Naive thymus-derived CD8-positive, alpha-beta T cell (primary cell): Measurements from ENCODE around the gene COG8. TPM values are rescaled to one million over a fixed set of nuclear protein-coding genes. Genes with fewer than 3 reads are reported as not detected.

Experiments
- ATAC-seq, 2 donors: fragments of 150-1000 bp; cut with Tn5 transposase in 1 of 2; sonication (Bioruptor Pico), chemical (Tn5 transposase) in 1 of 2; 1 replicate in 1 of 2; 2 replicates in 1 of 2; pipeline ENCODE4 v1.10.0; 2021; ENCODE audit warnings: mild to moderate bottlenecking in 2 of 2, moderate library complexity in 2 of 2
- POLR2A ChIA-PET: fragments of 350-600 bp; sonication (Branson Sonifier 250); formaldehyde crosslinking; loops from one replicate; lab custom pipeline; 2021; ENCODE audit warnings: antibody characterized with exemption; lab: Charles Lee
- DNase-seq, 10 donors: peaks; one replicate each; pipeline versions ENCODE4 v3.0.0 to v3.0.0-alpha.2; 2020 to 2022
- H3K27ac Mint-ChIP-seq, 10 donors: one replicate each; pipeline ENCODE4 v1.8.0; 2020 to 2022; ENCODE audit warnings: mild to moderate bottlenecking in 10 of 10, mixed read lengths in 10 of 10, moderate library complexity in 4 of 10, inconsistent platforms in 1 of 10
- H3K27me3 Mint-ChIP-seq, 5 donors: one replicate each; pipeline ENCODE4 v1.8.0; 2021 to 2022; ENCODE audit warnings: mixed read lengths in 5 of 5
- H3K36me3 Mint-ChIP-seq, 3 donors: one replicate each; pipeline ENCODE4 v1.8.0; 2020 to 2022; ENCODE audit warnings: mixed read lengths in 3 of 3, mild to moderate bottlenecking in 2 of 3, inconsistent platforms in 1 of 3
- H3K4me1 Mint-ChIP-seq, 4 donors: one replicate each; pipeline ENCODE4 v1.8.0; 2021 to 2022; ENCODE audit warnings: mixed read lengths in 4 of 4
- H3K4me3 Mint-ChIP-seq, 10 donors: one replicate each; pipeline ENCODE4 v1.8.0; 2020 to 2022; ENCODE audit warnings: mild to moderate bottlenecking in 10 of 10, mixed read lengths in 10 of 10, moderate library complexity in 6 of 10, inconsistent platforms in 1 of 10
- H3K9me3 Mint-ChIP-seq, 9 donors: one replicate each; pipeline ENCODE4 v1.8.0; 2020 to 2022; ENCODE audit warnings: mixed read lengths in 9 of 9, mild to moderate bottlenecking in 3 of 9, inconsistent platforms in 1 of 9, moderate library complexity in 1 of 9
- polyA plus RNA-seq, 3 donors: library from polyadenylated mRNA; unstranded; fragments of 300-500 nt; fragmentation: Illumina TruSeq; gene quantifications; one replicate each; pipeline ENCODE4 v1.2.3, GENCODE V29; 2021
- total RNA-seq, 8 experiments: library from RNA in 2 of 8; stranded (reverse) in 2 of 8; gene quantifications; one replicate each; pipeline ENCODE4 v1.2.3 and lab custom pipeline; 2021 to 2026

COG8 gene
- total and polyA plus RNA-seq, 5 experiments from 2014 or later: 33.6 to 65.5 (median 42.0) TPM

GRCh38 chr16:69325784-69326171, 13.6 kb downstream of the COG8 start:
- peak overlapping the region in 6 of 10 donors; percentile 12 to 34 (median 26) for H3K4me3 Mint-ChIP-seq
- ATAC-seq: no peak
- H3K27me3 Mint-ChIP-seq: no peaks in the 10 kb centered on the region
- POLR2A ChIA-PET: interaction anchor here (0.8 to 5.8 kb wide), 4 partner anchors 9 to 15 kb away, joined by 4 to 31 read pairs (median 4); no protein-coding TSS in a partner anchor
- no peak for DNase-seq
- H3K4me1 Mint-ChIP-seq: peaks cover 13 to 56% (median 48%) of the 10 kb centered on the region in 4 donors
- H3K36me3 Mint-ChIP-seq: peaks cover 0 to 69% (median 5%) of the 10 kb centered on the region in 3 donors
- peak overlapping the region in 6 of 10 donors; percentile 11 to 63 (median 54) for H3K27ac Mint-ChIP-seq
- H3K9me3 Mint-ChIP-seq: no peaks in the 10 kb centered on the region

GRCh38 chr16:69324585-69325253, 14.6 kb downstream of the COG8 start:
- no peak for DNase-seq
- ATAC-seq: no peak
- H3K27me3 Mint-ChIP-seq: no peaks in the 10 kb centered on the region
- H3K27ac Mint-ChIP-seq: peak overlapping the region in 6 of 10 donors; percentile 5 to 83 (median 44)
- H3K4me3 Mint-ChIP-seq: peak overlapping the region in 1 of 10 donors; percentile 7
- peaks cover 13 to 54% (median 47%) of the 10 kb centered on the region in 4 donors for H3K4me1 Mint-ChIP-seq
- H3K9me3 Mint-ChIP-seq: no peaks in the 10 kb centered on the region
- H3K36me3 Mint-ChIP-seq: peaks cover 0 to 73% (median 6%) of the 10 kb centered on the region in 3 donors
- POLR2A ChIA-PET: interaction anchor here (1.8 kb wide), 1 partner anchor 12 kb away, joined by 5 read pairs; no protein-coding TSS in a partner anchor

- POLR2A ChIA-PET: interaction anchor here (1.4 to 1.8 kb wide), 2 partner anchors 10 to 11 kb away, joined by 3 to 5 read pairs; no protein-coding TSS in a partner anchor
- H3K4me1 Mint-ChIP-seq: peaks cover 15 to 53% (median 42%) of the 10 kb centered on the region in 4 donors
- H3K4me3 Mint-ChIP-seq: no peak overlapping the region
- ATAC-seq (no peak), DNase-seq (no peak)
- H3K27me3 Mint-ChIP-seq: no peaks in the 10 kb centered on the region
- H3K27ac Mint-ChIP-seq: peak overlapping the region in 1 of 10 donors; percentile 53
- H3K9me3 Mint-ChIP-seq: no peaks in the 10 kb centered on the region
- H3K36me3 Mint-ChIP-seq: peaks cover 0 to 80% (median 10%) of the 10 kb centered on the region in 3 donors
Measured at GRCh38 chr16:69324013-69324531, 15.3 kb downstream of the COG8 start.

- Mint-ChIP-seq H3K27me3 (no peaks in the 10 kb centered on the region), H3K36me3 (peaks cover 0 to 85% (median 10%) of the 10 kb centered on the region in 3 donors), H3K4me3 (no peak overlapping the region), H3K4me1 (peaks cover 14 to 48% (median 36%) of the 10 kb centered on the region in 4 donors), H3K9me3 (no peaks in the 10 kb centered on the region), H3K27ac (peak overlapping the region in 1 of 10 donors; percentile 88)
- POLR2A ChIA-PET: interaction anchor here (0.6 to 1.8 kb wide), 4 partner anchors 10 to 145 kb away, joined by 3 to 7 read pairs (median 4); no protein-coding TSS in a partner anchor
- no peak for DNase-seq
- ATAC-seq: no peak
Measured at GRCh38 chr16:69323415-69323814, 15.9 kb downstream of the COG8 start.

- Mint-ChIP-seq H3K27me3 (no peaks in the 10 kb centered on the region), H3K36me3 (peaks cover 0 to 84% (median 10%) of the 10 kb centered on the region in 3 donors), H3K9me3 (no peaks in the 10 kb centered on the region), H3K27ac (peak overlapping the region in 1 of 10 donors; percentile 62), H3K4me1 (peaks cover 12 to 44% (median 28%) of the 10 kb centered on the region in 4 donors), H3K4me3 (no peak overlapping the region)
- POLR2A ChIA-PET: no interaction called here
- ATAC-seq: no peak
- DNase-seq: no peak
Measured at GRCh38 chr16:69322343-69322742, 17.0 kb downstream of the COG8 start.

GRCh38 chr16:69321080-69321479, 18.3 kb downstream of the COG8 start:
- POLR2A ChIA-PET: interaction anchor here (0.9 kb wide), 1 partner anchor 9 kb away, joined by 3 read pairs; the partner anchor contains the start of gene PDF
- H3K27ac Mint-ChIP-seq: peak overlapping the region in 3 of 10 donors; percentile 42 to 71 (median 62)
- no peak for ATAC-seq
- DNase-seq: no peak
- no peak overlapping the region for H3K4me3 Mint-ChIP-seq
- peaks cover 9 to 36% (median 17%) of the 10 kb centered on the region in 4 donors for H3K4me1 Mint-ChIP-seq
- H3K9me3 Mint-ChIP-seq: no peaks in the 10 kb centered on the region
- H3K27me3 Mint-ChIP-seq: no peaks in the 10 kb centered on the region
- H3K36me3 Mint-ChIP-seq: peaks cover 0 to 82% (median 9%) of the 10 kb centered on the region in 3 donors

- Mint-ChIP-seq H3K36me3 (peaks cover 0 to 82% (median 9%) of the 10 kb centered on the region in 3 donors), H3K27ac (peak overlapping the region in 3 of 10 donors; percentile 42 to 71 (median 62)), H3K4me1 (peaks cover 5 to 33% (median 15%) of the 10 kb centered on the region in 4 donors), H3K27me3 (no peaks in the 10 kb centered on the region), H3K4me3 (no peak overlapping the region), H3K9me3 (no peaks in the 10 kb centered on the region)
- ATAC-seq (no peak), DNase-seq (no peak)
- POLR2A ChIA-PET: interaction anchor here (0.9 kb wide), 1 partner anchor 9 kb away, joined by 3 read pairs; the partner anchor contains the start of gene PDF
Measured at GRCh38 chr16:69320740-69321073, 18.7 kb downstream of the COG8 start.

GRCh38 chr16:69319826-69320739, 19.3 kb downstream of the COG8 start:
- Mint-ChIP-seq H3K4me3 (no peak overlapping the region), H3K9me3 (no peaks in the 10 kb centered on the region), H3K36me3 (peaks cover 0 to 78% (median 9%) of the 10 kb centered on the region in 3 donors), H3K27me3 (no peaks in the 10 kb centered on the region), H3K27ac (no peak overlapping the region), H3K4me1 (peaks cover 4 to 30% (median 15%) of the 10 kb centered on the region in 4 donors)
- no peak for ATAC-seq
- no peak for DNase-seq
- POLR2A ChIA-PET: interaction anchor here (5.3 kb wide), 1 partner anchor 8 kb away, joined by 31 read pairs; the partner anchor contains the start of gene PDF

- Mint-ChIP-seq H3K4me3 (no peak overlapping the region), H3K36me3 (peaks cover 0 to 79% (median 9%) of the 10 kb centered on the region in 3 donors), H3K27me3 (no peaks in the 10 kb centered on the region), H3K9me3 (no peaks in the 10 kb centered on the region), H3K4me1 (peaks cover 2 to 27% (median 14%) of the 10 kb centered on the region in 4 donors), H3K27ac (peak overlapping the region in 1 of 10 donors; percentile 85)
- no peak for ATAC-seq
- no peak for DNase-seq
- POLR2A ChIA-PET: interaction anchor here (5.3 kb wide), 1 partner anchor 9 kb away, joined by 31 read pairs; the partner anchor contains the start of gene PDF
Measured at GRCh38 chr16:69319381-69319780, 20.0 kb downstream of the COG8 start.

GRCh38 chr16:69318911-69319289, 20.5 kb downstream of the COG8 start:
- Mint-ChIP-seq H3K4me1 (peaks cover 5 to 27% (median 15%) of the 10 kb centered on the region in 4 donors), H3K27me3 (no peaks in the 10 kb centered on the region), H3K4me3 (no peak overlapping the region), H3K36me3 (peaks cover 0 to 79% (median 9%) of the 10 kb centered on the region in 3 donors), H3K27ac (peak overlapping the region in 1 of 10 donors; percentile 48), H3K9me3 (no peaks in the 10 kb centered on the region)
- no peak for DNase-seq
- POLR2A ChIA-PET: interaction anchor here (5.3 kb wide), 1 partner anchor 9 kb away, joined by 31 read pairs; the partner anchor contains the start of gene PDF
- no peak for ATAC-seq

- Mint-ChIP-seq H3K9me3 (no peaks in the 10 kb centered on the region), H3K27ac (no peak overlapping the region), H3K36me3 (peaks cover 0 to 79% (median 9%) of the 10 kb centered on the region in 3 donors), H3K4me3 (no peak overlapping the region), H3K4me1 (peaks cover 10 to 31% (median 18%) of the 10 kb centered on the region in 4 donors), H3K27me3 (no peaks in the 10 kb centered on the region)
- DNase-seq (no peak), ATAC-seq (no peak)
- POLR2A ChIA-PET: interaction anchor here (0.7 to 5.3 kb wide), 2 partner anchors 10 to 35 kb away, joined by 8 to 31 read pairs; partner anchors contain the start of gene PDF
Measured at GRCh38 chr16:69318177-69318910, 21.0 kb downstream of the COG8 start.
